Mucosa of stomach (tissue), 1 donor: ENCODE measurements around the gene SPATA25.
"Not testable (repeated sequence)": the region's sequence is repeated elsewhere in the genome, so short reads cannot be mapped to it uniquely, and the experiment has no call there.

ENCODE experiments used
- H3K27me3 ChIP-seq: one replicate; pipeline ENCODE4 v1.7.0; 2013; ENCODE audit warnings: mild to moderate bottlenecking, low read length; ENCODE audit not compliant: control insufficient read depth, insufficient read depth
- H3K36me3 ChIP-seq: one replicate; pipeline ENCODE4 v1.7.0; 2013; ENCODE audit warnings: low read length; ENCODE audit not compliant: control insufficient read depth, insufficient read depth
- H3K4me1 ChIP-seq: one replicate; pipeline ENCODE4 v1.7.0; 2013; ENCODE audit warnings: mild to moderate bottlenecking, low read length; ENCODE audit not compliant: control insufficient read depth, insufficient read depth
- H3K4me3 ChIP-seq: one replicate; pipeline ENCODE4 v1.7.0; 2013; ENCODE audit warnings: low read length
- H3K9ac ChIP-seq: one replicate; pipeline ENCODE4 v1.7.0; 2013; ENCODE audit warnings: mild to moderate bottlenecking, low read length, moderate library complexity
- H3K9me3 ChIP-seq: one replicate; pipeline ENCODE4 v1.7.0; 2013; ENCODE audit warnings: mild to moderate bottlenecking, low read length, moderate library complexity; ENCODE audit not compliant: control insufficient read depth
- donor health status: Pancreatic carcinoma.

Gene SPATA25

GRCh38 chr20:45909817-45910669, 22.6 kb upstream of the SPATA25 start:
- no peak overlapping the region for H3K4me3 ChIP-seq
- H3K9me3 ChIP-seq: no peaks in the 10 kb centered on the region
- peaks cover 24% of the 10 kb centered on the region for H3K4me1 ChIP-seq
- H3K9ac ChIP-seq: no peak overlapping the region
- no peaks in the 10 kb centered on the region for H3K27me3 ChIP-seq
- no peaks in the 10 kb centered on the region for H3K36me3 ChIP-seq

DNA sequence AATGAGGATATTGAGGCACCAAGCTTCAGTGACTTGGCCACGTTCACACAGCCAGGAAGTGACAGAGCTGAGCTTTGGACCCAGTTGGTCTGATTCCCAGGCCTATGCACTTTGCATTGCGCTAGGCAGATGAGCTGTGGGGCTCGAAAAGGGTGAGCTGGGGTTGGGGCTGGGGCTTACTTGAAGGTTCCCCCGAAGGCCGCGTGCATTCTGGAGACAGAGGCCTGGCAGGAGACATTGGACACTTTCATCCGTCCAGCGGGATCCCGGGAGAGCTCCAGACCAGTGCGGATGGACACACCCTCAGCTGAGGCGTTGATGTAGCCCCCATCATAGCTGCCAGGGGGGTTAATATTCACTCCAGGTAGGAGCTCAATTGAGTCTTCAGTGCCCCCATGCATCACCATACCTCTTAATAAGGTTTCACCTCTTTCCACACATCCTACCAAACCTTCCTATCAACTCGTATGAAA, 21.9 kb upstream of the SPATA25 start:
- no peaks in the 10 kb centered on the region for H3K9me3 ChIP-seq
- H3K9ac ChIP-seq: no peak overlapping the region
- peaks cover 18% of the 10 kb centered on the region for H3K4me1 ChIP-seq
- no peak overlapping the region for H3K4me3 ChIP-seq
- no peaks in the 10 kb centered on the region for H3K36me3 ChIP-seq
- no peaks in the 10 kb centered on the region for H3K27me3 ChIP-seq

- Histone ChIP-seq H3K4me3 (no peak overlapping the region), H3K9ac (no peak overlapping the region), H3K4me1 (peaks cover 15% of the 10 kb centered on the region), H3K27me3 (no peaks in the 10 kb centered on the region), H3K9me3 (no peaks in the 10 kb centered on the region), H3K36me3 (no peaks in the 10 kb centered on the region)
Observed at GRCh38 chr20:45908084-45908483, 20.7 kb upstream of the SPATA25 start.

DNA sequence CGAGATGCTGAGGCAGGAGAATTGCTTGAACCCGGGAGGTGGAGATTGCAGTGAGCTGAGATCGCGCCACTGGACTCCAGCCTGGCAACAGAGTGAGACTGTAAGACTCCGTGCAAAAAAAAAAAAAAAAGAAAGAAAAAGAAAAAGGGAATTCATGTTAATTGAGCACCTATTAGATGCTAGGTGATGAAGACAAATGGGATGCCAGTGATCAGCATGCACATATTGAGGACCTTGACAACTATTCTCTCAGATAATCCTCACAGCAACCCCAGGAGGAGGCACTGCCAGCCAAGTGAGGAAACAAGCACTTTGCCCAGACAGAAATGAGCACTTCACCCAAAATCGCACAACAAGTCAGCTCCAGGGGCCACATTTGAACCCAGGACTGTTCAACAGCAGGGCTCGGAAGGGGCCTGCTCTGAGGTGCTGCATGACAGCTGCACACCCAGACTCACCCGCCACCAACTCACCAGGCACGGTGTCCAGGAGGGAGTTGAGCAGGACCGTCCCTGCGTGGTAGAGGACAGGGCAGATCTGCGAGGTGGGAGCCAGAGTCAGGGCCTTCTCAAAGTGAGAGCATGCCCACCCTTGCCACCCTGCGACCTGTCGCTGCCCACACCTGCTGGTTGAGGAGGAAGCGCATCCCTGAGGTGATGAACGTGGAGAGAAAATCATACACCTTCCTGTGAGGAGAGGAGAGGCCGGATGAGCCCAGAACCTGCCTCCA, 20.0 kb upstream of the SPATA25 start:
- H3K4me3 ChIP-seq: no peak overlapping the region
- no peaks in the 10 kb centered on the region for H3K9me3 ChIP-seq
- H3K4me1 ChIP-seq: peaks cover 12% of the 10 kb centered on the region
- no peaks in the 10 kb centered on the region for H3K36me3 ChIP-seq
- H3K9ac ChIP-seq: no peak overlapping the region
- H3K27me3 ChIP-seq: no peaks in the 10 kb centered on the region

DNA sequence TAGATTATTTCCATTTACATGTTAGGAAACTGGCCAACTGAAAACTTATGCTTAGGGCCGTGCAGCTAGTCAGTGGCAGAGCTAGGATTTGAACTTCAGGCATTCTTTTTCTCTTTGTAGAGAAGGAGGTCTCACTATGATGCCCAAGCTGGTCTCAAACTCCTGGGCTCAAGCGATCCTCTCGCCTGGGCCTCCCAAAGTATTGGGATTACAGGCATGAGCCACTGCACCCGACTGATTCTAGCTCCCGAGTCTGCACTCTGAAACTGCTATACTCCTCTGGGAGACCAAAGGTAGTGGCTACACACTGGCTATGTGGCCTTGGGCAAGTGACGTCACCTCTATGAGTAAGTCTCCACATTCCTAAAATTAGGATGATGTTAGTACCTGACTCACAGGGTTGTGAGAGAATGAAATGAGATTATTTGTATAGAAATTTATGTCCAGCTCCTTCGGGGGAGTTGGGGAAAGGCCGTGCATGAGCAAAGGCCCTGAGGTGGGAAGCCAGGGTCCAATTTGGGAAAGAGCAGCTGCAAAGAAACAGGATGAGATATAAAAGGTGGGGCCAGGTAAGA, 18.2 kb upstream of the SPATA25 start:
- H3K27me3 ChIP-seq: no peaks in the 10 kb centered on the region
- no peak overlapping the region for H3K4me3 ChIP-seq
- H3K9ac ChIP-seq: no peak overlapping the region
- H3K9me3 ChIP-seq: no peaks in the 10 kb centered on the region
- no peaks in the 10 kb centered on the region for H3K4me1 ChIP-seq
- H3K36me3 ChIP-seq: no peaks in the 10 kb centered on the region

DNA sequence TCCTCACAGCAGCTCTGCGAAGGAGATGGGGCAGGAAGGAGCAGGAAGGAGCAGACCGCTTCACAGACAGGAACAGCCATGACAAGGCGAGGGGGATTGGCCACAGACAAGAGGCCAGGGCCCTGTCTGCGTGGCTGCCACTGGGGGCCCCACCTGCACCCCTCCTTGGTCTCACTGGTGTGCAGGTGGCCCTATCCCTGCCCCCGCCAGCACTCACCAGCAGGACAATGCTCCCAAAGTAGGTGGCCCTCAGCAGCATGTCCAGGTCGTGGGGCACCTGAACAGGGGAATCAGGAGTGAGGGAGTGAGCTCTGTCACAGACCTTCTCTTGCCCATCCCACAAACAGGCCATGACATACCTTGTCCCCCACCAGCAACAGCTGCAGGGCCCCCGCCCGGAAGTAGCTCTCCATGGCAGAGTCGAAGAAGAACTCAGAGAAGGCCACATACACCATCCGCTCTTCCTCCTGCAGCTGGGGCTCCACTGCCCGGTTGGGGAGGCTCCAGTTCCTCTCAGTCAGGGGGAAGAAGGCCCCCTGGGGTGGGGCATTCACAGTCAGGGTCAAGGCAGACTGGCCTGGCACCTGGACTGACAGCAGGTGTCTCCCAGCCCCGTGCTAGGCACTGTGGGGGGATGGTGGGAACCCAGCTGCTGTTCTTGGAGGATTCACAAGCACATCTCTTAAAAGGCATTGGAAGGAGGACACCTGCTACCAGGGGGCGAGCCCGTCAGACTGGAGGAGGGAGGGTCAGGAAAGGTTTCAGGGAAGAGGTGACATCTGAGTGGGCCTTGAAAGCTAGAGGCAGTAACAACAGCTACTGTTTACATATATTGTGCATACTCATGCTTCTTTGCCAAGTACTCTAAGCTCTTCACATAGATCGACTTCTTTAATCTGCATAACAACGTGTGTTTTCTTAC, 17.4 kb upstream of the SPATA25 start:
- Histone ChIP-seq H3K27me3 (no peaks in the 10 kb centered on the region), H3K4me3 (no peak overlapping the region), H3K9ac (no peak overlapping the region), H3K4me1 (no peaks in the 10 kb centered on the region), H3K9me3 (no peaks in the 10 kb centered on the region), H3K36me3 (no peaks in the 10 kb centered on the region)

GRCh38 chr20:45902199-45902701, 14.8 kb upstream of the SPATA25 start:
- peaks cover under 1% of the 10 kb centered on the region for H3K36me3 ChIP-seq
- H3K4me1 ChIP-seq: no peaks in the 10 kb centered on the region
- no peaks in the 10 kb centered on the region for H3K9me3 ChIP-seq
- no peaks in the 10 kb centered on the region for H3K27me3 ChIP-seq
- H3K9ac ChIP-seq: no peak overlapping the region
- H3K4me3 ChIP-seq: no peak overlapping the region

- not testable (repeated sequence) for H3K9ac ChIP-seq, H3K4me1 ChIP-seq, H3K36me3 ChIP-seq, H3K27me3 ChIP-seq, H3K9me3 ChIP-seq, H3K4me3 ChIP-seq
Observed at GRCh38 chr20:45901332-45901731, 13.9 kb upstream of the SPATA25 start.

DNA sequence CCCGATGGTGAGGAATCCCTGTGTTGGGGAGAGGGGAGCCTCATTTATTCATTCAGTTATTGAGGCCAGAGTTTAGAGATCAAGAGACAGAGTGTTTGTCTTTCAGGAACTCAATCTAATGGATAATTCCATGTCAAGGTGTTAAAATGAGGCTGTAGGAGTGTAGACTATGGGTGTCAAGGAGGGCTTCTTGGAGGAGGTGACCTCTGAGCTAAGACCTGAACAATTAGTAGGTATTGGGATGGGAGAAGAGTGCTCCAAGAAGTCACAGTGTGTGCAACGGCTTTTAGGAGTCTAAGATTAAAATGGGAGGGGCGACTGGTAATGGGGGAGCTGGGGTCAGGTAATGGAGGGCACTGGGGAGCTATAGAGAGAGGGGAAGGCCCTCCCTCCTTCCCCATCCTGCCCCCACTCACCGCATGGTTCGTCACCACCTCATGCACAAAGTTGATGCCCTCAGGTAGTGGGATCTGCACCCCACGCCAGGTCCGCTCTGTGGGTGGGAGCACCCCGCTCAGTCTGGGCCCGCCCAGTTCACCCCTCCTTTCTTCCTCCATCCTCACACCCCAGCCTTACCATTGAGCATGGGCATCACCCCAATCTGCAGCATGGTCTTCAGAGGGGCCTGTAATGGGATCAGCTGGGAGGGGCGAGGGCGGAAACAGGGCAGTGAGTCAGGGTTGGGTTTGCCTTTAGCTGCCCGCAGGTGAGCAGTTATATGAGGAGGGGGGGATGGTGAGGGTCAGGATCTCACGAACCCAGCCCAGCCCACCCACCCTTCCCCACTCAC, 11.8 kb upstream of the SPATA25 start:
- no peaks in the 10 kb centered on the region for H3K9me3 ChIP-seq
- no peaks in the 10 kb centered on the region for H3K4me1 ChIP-seq
- no peaks in the 10 kb centered on the region for H3K27me3 ChIP-seq
- peaks cover 9% of the 10 kb centered on the region for H3K36me3 ChIP-seq
- H3K9ac ChIP-seq: no peak overlapping the region
- H3K4me3 ChIP-seq: no peak overlapping the region

GRCh38 chr20:45898285-45898684, 10.9 kb upstream of the SPATA25 start:
- Histone ChIP-seq H3K36me3 (peaks cover 12% of the 10 kb centered on the region), H3K4me3 (no peak overlapping the region), H3K9me3 (no peaks in the 10 kb centered on the region), H3K4me1 (no peaks in the 10 kb centered on the region), H3K9ac (no peak overlapping the region), H3K27me3 (no peaks in the 10 kb centered on the region)

DNA sequence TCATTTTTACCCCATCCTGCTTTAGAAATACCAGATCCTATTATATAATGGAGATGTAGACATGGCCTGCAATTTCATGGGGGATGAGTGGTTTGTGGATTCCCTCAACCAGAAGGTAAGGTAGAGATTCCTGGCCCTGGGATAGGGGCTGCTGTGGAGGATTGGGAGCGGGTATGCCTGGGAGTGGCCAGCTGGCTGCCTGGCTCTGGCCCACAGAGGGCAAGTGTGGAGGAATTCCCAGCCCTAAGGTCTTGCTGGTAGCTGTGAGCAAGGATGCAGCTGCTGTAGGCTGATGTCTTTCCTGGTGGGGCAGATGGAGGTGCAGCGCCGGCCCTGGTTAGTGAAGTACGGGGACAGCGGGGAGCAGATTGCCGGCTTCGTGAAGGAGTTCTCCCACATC, 10.3 kb upstream of the SPATA25 start:
- Histone ChIP-seq H3K27me3 (no peaks in the 10 kb centered on the region), H3K4me1 (peaks cover under 1% of the 10 kb centered on the region), H3K9ac (no peak overlapping the region), H3K9me3 (no peaks in the 10 kb centered on the region), H3K4me3 (no peak overlapping the region), H3K36me3 (peaks cover 12% of the 10 kb centered on the region)
